DMS114 treated with DMSO at 0.1 percent for 48 hours (cell line): ENCODE measurements around the gene CCND2.

ENCODE experiments used
- DNase-seq: peaks from one replicate; lab custom pipeline; 2025; ENCODE audit not compliant: unreplicated experiment; lab: John Stamatoyannopoulos, UW

The CCND2 gene

DNA sequence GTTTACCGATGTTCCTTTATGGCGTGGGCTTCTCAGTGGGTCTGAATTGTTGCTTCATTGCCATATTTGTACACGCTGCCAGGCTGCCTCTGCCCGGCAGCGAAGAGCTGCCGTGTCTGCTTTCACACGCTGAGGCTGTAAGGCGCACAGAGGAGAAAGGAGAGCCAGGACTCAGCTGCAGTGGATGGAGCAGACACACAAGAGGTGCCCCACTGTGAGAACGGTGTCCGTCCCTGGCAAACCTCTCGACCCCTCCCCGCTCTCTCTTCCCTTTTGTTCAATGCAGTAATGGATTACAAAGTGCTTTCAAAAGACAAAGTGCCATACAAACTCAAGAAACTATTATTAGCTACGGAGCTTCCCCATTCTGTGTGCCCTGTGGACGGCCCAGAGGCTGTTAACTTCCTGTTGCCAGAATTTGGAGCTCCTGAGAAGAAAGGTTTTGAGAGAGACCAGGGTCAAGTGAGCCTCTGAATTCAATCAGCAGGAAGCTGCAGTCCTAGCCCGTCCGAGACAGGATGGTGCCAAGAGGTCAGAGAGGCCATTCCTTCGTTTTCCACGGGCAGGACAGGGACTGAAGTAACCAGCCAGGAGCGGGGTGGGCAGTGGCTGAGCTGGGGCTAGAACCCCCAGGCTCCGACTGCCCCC lies 15.8 kb downstream of the CCND2 start:
- DNase-seq = no peak

- no peak for DNase-seq
These were observed 16.6 kb downstream of the CCND2 start for GRCh38 chr12:4289998-4290790.

GRCh38 chr12:4292341-4293073 lies 18.9 kb downstream of the CCND2 start:
- no peak for DNase-seq

- DNase-seq = no peak
These were observed 19.9 kb downstream of the CCND2 start for GRCh38 chr12:4293299-4293965.

- no peak for DNase-seq
These were observed 20.5 kb downstream of the CCND2 start for GRCh38 chr12:4293966-4294505.

DNA sequence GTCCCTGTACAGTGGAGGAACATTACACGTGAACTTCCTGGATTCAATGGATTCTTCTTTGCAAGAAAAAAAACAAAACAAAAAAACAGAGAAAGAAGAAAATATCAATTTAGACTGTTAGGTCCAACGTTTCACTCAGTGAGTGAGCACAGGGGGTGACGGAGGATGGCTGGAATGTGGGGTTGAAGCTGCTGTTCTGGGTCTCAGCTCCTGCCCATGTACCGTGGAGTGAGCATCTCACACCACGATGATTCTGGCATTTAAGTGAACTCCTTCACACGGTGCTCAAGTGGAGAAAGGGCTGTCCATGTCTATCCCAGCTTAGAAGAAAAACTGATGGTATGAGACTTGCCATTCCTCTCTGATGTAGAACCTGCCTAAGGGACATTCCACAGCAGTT lies 23.2 kb downstream of the CCND2 start:
- no peak for DNase-seq

- DNase-seq = no peak
These were observed 24.1 kb downstream of the CCND2 start for GRCh38 chr12:4297617-4298016.

- DNase-seq = no peak
These were observed 27.3 kb downstream of the CCND2 start for GRCh38 chr12:4300883-4301282.

GRCh38 chr12:4301932-4302501 lies 28.5 kb downstream of the CCND2 start:
- DNase-seq = no peak

GRCh38 chr12:4302881-4303280 lies 29.3 kb downstream of the CCND2 start:
- no peak for DNase-seq

GRCh38 chr12:4303750-4304149 lies 30.2 kb downstream of the CCND2 start:
- no peak for DNase-seq

DNA sequence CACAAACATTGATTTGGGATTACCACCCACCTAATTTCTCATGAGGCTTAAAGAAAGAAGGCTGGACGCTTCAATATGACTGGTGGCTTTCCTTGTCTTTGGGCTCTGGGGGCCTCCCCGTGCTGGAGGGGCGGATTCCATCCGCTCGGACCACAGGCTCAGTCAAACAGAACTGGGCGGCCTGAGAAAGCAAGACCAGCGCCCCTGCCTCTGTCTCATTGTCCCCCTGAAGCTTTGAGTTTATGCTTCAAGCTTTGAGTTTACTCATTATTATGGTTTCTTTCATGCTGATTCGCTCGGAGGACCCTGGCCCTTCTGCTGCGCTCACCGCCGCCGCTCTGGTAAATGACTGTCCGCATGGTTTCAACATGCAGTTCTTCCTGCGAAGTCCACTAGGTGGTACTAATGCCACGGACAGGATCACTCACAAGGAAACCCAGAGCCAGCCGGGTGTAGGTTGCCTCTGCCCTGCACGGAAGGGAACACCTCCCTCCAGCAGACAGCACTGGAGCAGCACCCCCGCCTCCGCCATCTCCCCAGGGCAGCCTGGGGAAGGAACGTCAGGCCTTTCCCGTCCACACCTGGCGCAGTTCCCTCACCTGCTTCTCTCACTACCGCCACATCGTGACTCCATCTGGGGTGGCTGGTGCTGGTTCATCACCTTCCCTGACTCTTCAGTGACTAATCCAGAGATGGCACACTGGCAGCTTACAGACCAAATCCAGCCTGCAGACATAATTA lies 34.2 kb downstream of the CCND2 start:
- DNase-seq = peak; percentile 83

DNA sequence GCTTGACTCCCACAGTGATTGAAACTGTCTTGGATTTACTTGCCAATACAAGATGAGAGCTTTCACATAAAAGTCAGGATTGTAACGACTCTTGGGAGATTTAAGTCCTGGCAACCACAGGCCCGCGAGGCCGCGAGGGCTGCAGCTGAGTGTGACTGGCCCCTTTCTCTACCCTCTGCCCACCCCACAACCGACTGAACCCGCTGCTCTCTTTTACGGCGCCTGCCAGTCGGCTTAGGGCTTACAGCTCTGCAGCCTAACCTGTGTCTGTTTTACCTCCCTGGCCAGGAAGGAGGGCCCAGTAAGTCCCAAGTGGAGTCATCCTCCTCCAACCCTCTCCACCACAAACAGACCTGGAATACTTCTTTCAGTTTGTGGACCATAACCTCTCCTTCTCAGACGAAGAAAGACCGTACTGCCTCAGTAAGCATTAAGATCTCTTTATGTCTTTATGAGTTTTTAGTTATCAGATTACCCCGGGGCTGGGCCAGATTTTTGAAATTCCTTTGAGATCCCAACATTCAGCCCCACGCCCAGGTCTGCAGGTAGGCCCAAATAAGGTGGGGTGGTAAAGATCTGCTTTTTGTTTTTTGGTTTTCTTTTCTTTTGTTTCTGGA lies 34.9 kb downstream of the CCND2 start:
- no peak for DNase-seq

DNA sequence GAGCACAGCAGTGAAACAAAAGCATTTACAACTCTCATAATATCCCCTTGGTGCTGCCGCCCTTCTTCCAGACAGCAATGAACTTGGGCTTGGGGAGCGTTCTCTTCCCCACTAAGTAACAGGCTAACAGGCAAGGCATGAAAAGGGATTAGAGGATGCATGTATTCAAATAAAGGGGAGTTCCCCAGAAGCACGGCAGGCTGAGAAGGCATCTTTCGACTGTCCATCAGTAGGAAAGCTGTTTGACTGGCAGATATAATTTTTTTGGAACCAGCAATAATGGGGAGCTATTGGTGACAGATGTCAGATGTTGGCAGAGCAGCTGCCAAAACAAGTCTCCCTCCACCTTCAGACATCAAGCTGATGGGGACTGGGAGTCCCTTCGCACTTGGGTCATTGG lies 38.2 kb downstream of the CCND2 start:
- no peak for DNase-seq

- DNase-seq = no peak
These were observed 38.7 kb downstream of the CCND2 start for GRCh38 chr12:4312251-4312650.

DNA sequence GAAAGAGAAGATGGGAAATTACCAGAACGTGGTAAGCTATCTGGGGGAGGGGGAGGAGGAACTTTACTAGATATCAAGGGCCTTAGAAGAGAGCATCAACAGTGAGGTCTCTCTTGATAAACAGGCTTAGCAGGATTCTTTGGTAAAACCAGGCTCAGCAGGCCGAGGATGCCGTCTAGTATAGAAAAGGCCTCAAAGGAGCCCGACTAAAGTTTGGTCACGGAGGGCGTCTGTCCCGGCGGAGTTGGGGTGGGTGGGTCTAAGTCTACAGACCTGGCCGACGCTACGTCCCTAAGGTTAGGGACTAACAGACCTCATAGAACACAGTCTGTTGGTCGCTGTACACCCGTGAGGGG lies 46.9 kb downstream of the CCND2 start:
- DNase-seq = peak; percentile 44

DNA sequence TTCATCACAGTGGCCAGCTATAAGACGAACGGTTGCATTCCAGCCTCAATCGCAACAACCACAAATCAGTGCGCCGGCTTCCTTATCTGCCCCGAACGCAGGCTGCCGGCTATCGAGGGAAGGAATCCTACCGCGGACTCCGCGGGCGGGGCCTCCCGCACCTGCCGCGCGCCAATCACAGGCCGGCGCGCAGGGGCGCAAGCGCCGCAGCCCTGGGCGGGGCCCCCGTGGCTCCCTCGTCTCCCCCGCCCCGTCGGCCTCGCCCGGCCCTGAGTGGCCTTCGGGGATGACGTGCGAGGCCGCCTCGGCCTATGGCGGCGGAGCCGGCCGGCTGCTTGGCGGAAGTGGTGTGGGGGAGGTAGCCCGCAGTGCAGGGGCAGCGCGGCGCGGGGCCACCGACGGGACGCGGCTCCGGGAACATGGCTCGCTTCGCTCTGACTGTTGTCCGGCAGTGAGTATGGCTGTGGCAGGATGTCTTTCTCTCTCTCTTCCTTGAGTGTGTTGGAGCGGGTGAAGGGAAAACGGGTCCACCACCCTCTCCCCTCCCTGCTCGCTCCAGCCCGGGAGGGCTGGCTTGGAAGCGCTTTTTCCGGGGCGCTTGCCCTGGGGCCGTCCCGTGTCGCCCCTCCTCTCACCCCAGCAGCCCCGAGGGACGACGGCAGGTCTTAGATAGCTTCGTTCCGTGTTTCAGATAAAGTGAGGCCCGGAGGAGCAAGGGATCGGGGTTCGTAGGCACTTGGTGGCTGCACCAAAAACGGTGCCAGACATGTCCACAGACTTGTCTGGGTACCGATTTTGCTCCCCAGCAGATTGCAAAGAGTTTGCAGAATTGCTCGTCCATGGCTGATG lies 47.5 kb downstream of the CCND2 start, which contains the start of gene TIGAR:
TIGAR (plus strand) TSS at position 361 of the 849 bp plus-strand sequence; CDS start at position 420, 59 bp downstream.
- peak; percentile 90 for DNase-seq

DNA sequence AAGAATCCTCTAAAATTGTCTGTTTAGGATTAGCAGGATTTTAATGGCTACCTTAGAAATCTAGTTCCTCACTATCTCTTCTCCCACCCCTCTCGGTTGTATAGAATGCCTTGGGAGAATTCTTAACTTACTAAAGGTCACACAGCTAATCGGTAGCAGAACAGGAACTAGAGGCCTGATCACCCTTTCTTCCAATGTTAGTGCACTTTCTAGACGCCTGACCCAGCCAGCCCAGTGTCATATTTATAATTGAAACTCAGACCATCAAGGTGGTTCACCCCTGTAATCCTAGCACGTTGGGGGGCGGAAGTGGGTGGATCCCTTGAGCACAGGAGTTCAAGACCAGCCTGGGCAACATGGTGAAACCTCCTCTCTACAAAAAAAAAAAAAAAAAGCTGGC lies 49.2 kb downstream of the CCND2 start:
- DNase-seq = no peak
